HepG2 (cell line): Measurements from ENCODE around the gene CSNK1G1.

Source experiments
- CBX2 ChIP-seq, 2 experiments: fragments of 200-600 bp in 1 of 2; sonication (generic); formaldehyde crosslinking in 1 of 2; IDR thresholded peaks; 2 replicates each; pipeline versions ENCODE4 v1.7.0 to v1.8.1; 2018 to 2022; ENCODE audit warnings: low read depth in 2 of 2, low read length in 1 of 2, mild to moderate bottlenecking in 1 of 2, missing genetic modification reagents in 1 of 2
- CTCF ChIP-seq: sonication (generic); formaldehyde crosslinking; IDR thresholded peaks from 2 replicates; pipeline ENCODE4 v1.5.0; 2020; ENCODE audit warnings: mild to moderate bottlenecking, missing genetic modification reagents, moderate library complexity
- NFRKB ChIP-seq: fragments of 450-650 bp; IDR thresholded peaks from 2 replicates; pipeline ENCODE4 v1.6.1; 2017
- REST ChIP-seq, 2 experiments: IDR thresholded peaks; 2 replicates each; pipeline ENCODE4 v1.6.1; 2011 to 2012; ENCODE audit warnings: low read length in 2 of 2, borderline replicate concordance in 1 of 2, low read depth in 1 of 2, mild to moderate bottlenecking in 1 of 2, moderate library complexity in 1 of 2
- ZNF512 ChIP-seq: sonication (generic); formaldehyde crosslinking; IDR thresholded peaks from 2 replicates; pipeline ENCODE4 v1.4.0; 2020; ENCODE audit warnings: mild to moderate bottlenecking, missing genetic modification reagents

GRCh38 chr15:64387562-64388168 is 31.7 kb upstream of the CSNK1G1 start, which contains the start of gene TRIP4:
- TF ChIP-seq NFRKB (peak; percentile 87), REST (IDR thresholded peaks at IDR 0.05; ENCODE audit: borderline replicate concordance in 1 of 2, low read depth in 1 of 2, low read length in 2 of 2) (peak in 1 of 2 experiments; percentile 53; a peak in 1 of 4 replicates), CTCF (peak; percentile 61), ZNF512 (CRISPR knock-in tag) (peak; percentile 94), CBX2 (IDR thresholded peaks at IDR 0.05; ENCODE audit: low read depth, low read length) (no peak), CBX2 (CRISPR knock-in tag; IDR thresholded peaks at IDR 0.05; ENCODE audit: low read depth) (no peak)
